SK-N-SH (cell line): ENCODE measurements around the gene GMFB. TPM values are rescaled to one million over a fixed set of nuclear protein-coding genes. Genes with fewer than 3 reads are reported as not detected.

Source experiments
- CTCF ChIA-PET: fragments of 300-600, 350-600 bp; formaldehyde crosslinking; extraction: SDS; loops from one replicate; lab custom pipeline; 2021; lab: Yijun Ruan, JAX
- POLR2A ChIA-PET: fragments of 350-600 bp; sonication (Branson Sonifier 250); formaldehyde crosslinking; extraction: SDS; loops from one replicate; lab custom pipeline; 2020; ENCODE audit warnings: antibody characterized with exemption, inconsistent platforms; lab: Yijun Ruan, JAX
- DNase-seq: peaks from one replicate; pipeline ENCODE4 v3.0.0; 2012
- H2AFZ ChIP-seq: fragments of 200-600 bp; sonication (generic); 2 replicates; pipeline ENCODE4 v1.8.1; 2016; ENCODE audit warnings: antibody characterized with exemption, mild to moderate bottlenecking, low read depth
- H3F3A ChIP-seq: fragments of 200-600 bp; sonication (generic); replicated peaks from 2 replicates; pipeline ENCODE3; 2016; ENCODE audit warnings: antibody characterized with exemption, mild to moderate bottlenecking; ENCODE audit not compliant: insufficient read depth
- H3K27ac ChIP-seq, 2 experiments: fragments of 200-500 bp in 1 of 2; fragments of 200-600 bp in 1 of 2; sonication (Bioruptor generic) in 1 of 2; sonication (generic), shearing (Covaris generic) in 1 of 2; 2 replicates each; pipeline versions ENCODE4 v1.5.1 to v1.6.1; 2014 to 2016; ENCODE audit warnings: low read depth in 2 of 2, inconsistent platforms in 1 of 2, low read length in 1 of 2, mild to moderate bottlenecking in 1 of 2, mixed read lengths in 1 of 2
- H3K27me3 ChIP-seq: fragments of 200-600 bp; sonication (generic), shearing (Covaris generic); 2 replicates; pipeline ENCODE4 v1.6.1; 2016; ENCODE audit warnings: mixed run types; ENCODE audit not compliant: insufficient read depth
- H3K36me3 ChIP-seq, 2 experiments: fragments of 200-500 bp in 1 of 2; fragments of 200-600 bp in 1 of 2; sonication (Bioruptor generic) in 1 of 2; sonication (generic) in 1 of 2; replicated peaks in 1 of 2; 2 replicates each; pipeline versions ENCODE3 to v1.5.1; 2014 to 2016; ENCODE audit warnings: low read length in 1 of 2, mild to moderate bottlenecking in 1 of 2; ENCODE audit not compliant: insufficient read depth in 2 of 2, control insufficient read depth in 1 of 2
- H3K4me1 ChIP-seq, 2 experiments: fragments of 200-500 bp in 1 of 2; fragments of 200-600 bp in 1 of 2; sonication (Bioruptor generic) in 1 of 2; sonication (generic), shearing (Covaris generic) in 1 of 2; 2 replicates each; pipeline versions ENCODE4 v1.5.1 to v1.6.1; 2014 to 2016; ENCODE audit warnings: low read depth in 1 of 2, low read length in 1 of 2, mixed run types in 1 of 2; ENCODE audit not compliant: insufficient read depth in 2 of 2, control insufficient read depth in 1 of 2
- H3K4me2 ChIP-seq: fragments of 200-600 bp; sonication (generic), shearing (Covaris generic); 2 replicates; pipeline ENCODE4 v1.6.1; 2017; ENCODE audit warnings: mixed run types
- H3K4me3 ChIP-seq, 2 experiments: fragments of 200-500 bp in 1 of 2; fragments of 200-600 bp in 1 of 2; sonication (Bioruptor generic) in 1 of 2; sonication (generic), shearing (Covaris generic) in 1 of 2; 2 replicates each; pipeline versions ENCODE4 v1.5.1 to v1.8.1; 2014 to 2016; ENCODE audit warnings: low read depth in 2 of 2, inconsistent platforms in 1 of 2, low read length in 1 of 2, mild to moderate bottlenecking in 1 of 2, mixed read lengths in 1 of 2, moderate library complexity in 1 of 2
- H3K79me2 ChIP-seq: fragments of 200-600 bp; sonication (generic); 2 replicates; pipeline ENCODE4 v1.8.1; 2017; ENCODE audit warnings: mild to moderate bottlenecking; ENCODE audit not compliant: insufficient read depth
- H3K9ac ChIP-seq: fragments of 200-600 bp; sonication (generic); 2 replicates; pipeline ENCODE4 v1.6.1; 2017; ENCODE audit warnings: mixed run types
- H3K9me2 ChIP-seq: fragments of 200-600 bp; sonication (generic); 2 replicates; pipeline ENCODE4 v1.6.1; 2017; ENCODE audit warnings: mixed run types
- H3K9me3 ChIP-seq: fragments of 200-600 bp; sonication (generic); 2 replicates; pipeline ENCODE4 v1.6.1; 2017; ENCODE audit warnings: mixed run types, mild to moderate bottlenecking, moderate library complexity
- H4K20me1 ChIP-seq: fragments of 200-600 bp; sonication (generic); 2 replicates; pipeline ENCODE4 v1.6.1; 2017; ENCODE audit warnings: mild to moderate bottlenecking, mixed run types; ENCODE audit not compliant: insufficient read depth
- ELF1 ChIP-seq: IDR thresholded peaks from 2 replicates; pipeline ENCODE4 v1.4.0; 2012
- EP300 ChIP-seq, 2 experiments: IDR thresholded peaks; 2 replicates each; pipeline versions ENCODE4 v1.4.0 to v1.6.1; 2012; ENCODE audit warnings: borderline replicate concordance in 1 of 2, low read depth in 1 of 2, low read length in 1 of 2
- EZH2phosphoT487 ChIP-seq: fragments of 200-600 bp; sonication (generic); IDR thresholded peaks from 2 replicates; pipeline ENCODE4 v1.6.1; 2017; ENCODE audit warnings: low read depth, mixed run types, mild to moderate bottlenecking, antibody characterized with exemption, moderate library complexity, borderline replicate concordance
- FOSL2 ChIP-seq: IDR thresholded peaks from 2 replicates; pipeline ENCODE4 v1.4.0; 2012; ENCODE audit warnings: low read depth, mild to moderate bottlenecking, moderate library complexity, borderline replicate concordance
- FOXJ3 ChIP-seq: sonication (generic); formaldehyde crosslinking; IDR thresholded peaks from 2 replicates; pipeline ENCODE4 v1.5.1; 2020; ENCODE audit warnings: mild to moderate bottlenecking, missing genetic modification reagents
- FOXM1 ChIP-seq: IDR thresholded peaks from 2 replicates; pipeline ENCODE4 v1.4.0; 2012; ENCODE audit warnings: low read depth, mild to moderate bottlenecking
- GATA2 ChIP-seq: sonication (generic); formaldehyde crosslinking; IDR thresholded peaks from 2 replicates; pipeline ENCODE4 v1.5.0; 2020; ENCODE audit warnings: mild to moderate bottlenecking, missing genetic modification reagents
- JUND ChIP-seq: IDR thresholded peaks from 2 replicates; pipeline ENCODE4 v1.4.0; 2012
- MXI1 ChIP-seq: IDR thresholded peaks from 2 replicates; pipeline ENCODE4 v1.6.1; 2012; ENCODE audit warnings: mild to moderate bottlenecking, low read depth, low read length, improper control_type of control experiment
- RAD21 ChIP-seq: IDR thresholded peaks from 2 replicates; pipeline ENCODE4 v1.6.1; 2012; ENCODE audit warnings: mild to moderate bottlenecking, low read length
- RCOR1 ChIP-seq: fragments of 150-350 bp; IDR thresholded peaks from 2 replicates; pipeline ENCODE4 v1.6.1; 2017; ENCODE audit warnings: antibody characterized with exemption, low read length
- SMC3 ChIP-seq: IDR thresholded peaks from 2 replicates; pipeline ENCODE4 v1.6.1; 2012; ENCODE audit warnings: low read depth, low read length, improper control_type of control experiment
- TAF1 ChIP-seq: IDR thresholded peaks from 2 replicates; pipeline ENCODE4 v1.6.1; 2012; ENCODE audit warnings: low read depth, mild to moderate bottlenecking, low read length, moderate library complexity, borderline replicate concordance
- YY1 ChIP-seq: IDR thresholded peaks from 2 replicates; pipeline ENCODE4 v1.4.0; 2012; ENCODE audit warnings: low read depth, mild to moderate bottlenecking
- WGBS: methylation state at CpG from one replicate; pipeline ENCODE4 v1.1.6; 2017; ENCODE audit warnings: low lambda C conversion rate; 5-methylcytosine and 5-hydroxymethylcytosine counted together
- polyA plus RNA-seq, 3 experiments: library from polyadenylated mRNA; depleted of rRNA; stranded (reverse); fragments of >200 nt; gene quantifications; 2 replicates each; pipeline ENCODE4 v1.2.3, GENCODE V29; 2012
- TF ChIP-seq, protein P1 (sequence below): IDR thresholded peaks from 2 replicates; pipeline ENCODE4; 2012
- TF ChIP-seq, protein P2 (sequence below): fragments of 200-600 bp; sonication (generic); IDR thresholded peaks from 2 replicates; pipeline ENCODE4 v1.6.1; 2017; ENCODE audit warnings: antibody characterized with exemption, mild to moderate bottlenecking, moderate library complexity
- TF ChIP-seq, protein P3 (sequence below): fragments of 150-350 bp; IDR thresholded peaks from 2 replicates; pipeline ENCODE4 v1.6.1; 2017; ENCODE audit warnings: antibody characterized with exemption, low read length, low read depth, borderline replicate concordance
- TF ChIP-seq, protein P4 (sequence below): IDR thresholded peaks from 2 replicates; pipeline ENCODE4 v1.6.1; 2012; ENCODE audit warnings: mild to moderate bottlenecking, low read depth, low read length, moderate library complexity
- TF ChIP-seq, protein P5 (sequence below): IDR thresholded peaks from 2 replicates; pipeline ENCODE4 v1.4.0; 2012; ENCODE audit warnings: low read depth, borderline replicate concordance

GMFB gene
- polyA plus RNA-seq, 1 of the 3 experiments (the other 2 are of a cell fraction) = 9.4 TPM

DNA sequence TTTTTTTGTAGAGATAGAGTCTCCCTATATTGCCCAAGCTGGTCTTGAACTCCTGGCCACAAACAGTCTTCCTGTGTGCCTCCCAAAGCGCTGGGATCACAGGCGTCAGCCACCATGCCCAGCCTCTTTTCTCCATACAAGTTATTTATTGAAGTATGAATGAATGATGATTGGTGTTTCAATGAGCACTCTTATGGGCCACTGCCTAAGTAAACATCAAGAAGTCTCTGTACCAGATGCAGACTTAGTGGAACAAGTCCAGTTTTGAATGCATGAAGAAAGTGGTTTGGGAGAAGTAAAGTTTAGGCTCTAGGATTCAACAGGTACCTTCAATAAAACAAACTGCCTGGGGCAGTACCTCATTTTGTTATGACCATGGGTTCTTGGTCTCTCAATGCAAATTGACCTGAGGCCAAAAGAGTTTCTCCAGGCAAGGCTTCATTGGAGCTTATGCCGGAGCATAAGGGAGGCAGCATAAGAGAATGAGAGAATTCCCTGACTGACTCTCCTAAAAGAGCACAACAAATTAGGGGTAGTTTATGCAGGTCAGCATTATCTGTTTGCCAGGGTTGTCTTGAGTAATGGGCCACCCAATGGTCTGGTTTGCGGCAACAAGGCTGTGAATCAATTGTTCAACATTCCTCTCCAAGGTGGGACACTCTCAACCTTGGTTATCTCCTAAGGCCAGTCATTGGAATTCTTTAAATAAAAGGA, 1.1 kb upstream of the GMFB start:
- no peaks in the 10 kb centered on the region for H3K27me3 ChIP-seq
- no peak for DNase-seq
- H3K9me2 ChIP-seq = no peaks in the 10 kb centered on the region
- peak overlapping the region in 1 of 2 experiments; percentile 95; a peak in 2 of 4 replicates for H3K27ac ChIP-seq
- no peak for TF ChIP-seq RCOR1
- no peak for TF ChIP-seq EP300 (IDR thresholded peaks at IDR 0.05; ENCODE audit: borderline replicate concordance in 1 of 2, low read depth in 1 of 2, low read length in 1 of 2)
- TF ChIP-seq TAF1 = no peak
- no peak for TF ChIP-seq YY1
- no peak for TF ChIP-seq FOSL2
- no peak for TF ChIP-seq FOXM1
- no peak for TF ChIP-seq JUND
- TF ChIP-seq, protein P1, sequence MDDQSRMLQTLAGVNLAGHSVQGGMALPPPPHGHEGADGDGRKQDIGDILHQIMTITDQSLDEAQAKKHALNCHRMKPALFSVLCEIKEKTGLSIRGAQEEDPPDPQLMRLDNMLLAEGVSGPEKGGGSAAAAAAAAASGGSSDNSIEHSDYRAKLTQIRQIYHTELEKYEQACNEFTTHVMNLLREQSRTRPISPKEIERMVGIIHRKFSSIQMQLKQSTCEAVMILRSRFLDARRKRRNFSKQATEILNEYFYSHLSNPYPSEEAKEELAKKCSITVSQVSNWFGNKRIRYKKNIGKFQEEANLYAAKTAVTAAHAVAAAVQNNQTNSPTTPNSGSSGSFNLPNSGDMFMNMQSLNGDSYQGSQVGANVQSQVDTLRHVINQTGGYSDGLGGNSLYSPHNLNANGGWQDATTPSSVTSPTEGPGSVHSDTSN = no peak
- TF ChIP-seq, protein P2, sequence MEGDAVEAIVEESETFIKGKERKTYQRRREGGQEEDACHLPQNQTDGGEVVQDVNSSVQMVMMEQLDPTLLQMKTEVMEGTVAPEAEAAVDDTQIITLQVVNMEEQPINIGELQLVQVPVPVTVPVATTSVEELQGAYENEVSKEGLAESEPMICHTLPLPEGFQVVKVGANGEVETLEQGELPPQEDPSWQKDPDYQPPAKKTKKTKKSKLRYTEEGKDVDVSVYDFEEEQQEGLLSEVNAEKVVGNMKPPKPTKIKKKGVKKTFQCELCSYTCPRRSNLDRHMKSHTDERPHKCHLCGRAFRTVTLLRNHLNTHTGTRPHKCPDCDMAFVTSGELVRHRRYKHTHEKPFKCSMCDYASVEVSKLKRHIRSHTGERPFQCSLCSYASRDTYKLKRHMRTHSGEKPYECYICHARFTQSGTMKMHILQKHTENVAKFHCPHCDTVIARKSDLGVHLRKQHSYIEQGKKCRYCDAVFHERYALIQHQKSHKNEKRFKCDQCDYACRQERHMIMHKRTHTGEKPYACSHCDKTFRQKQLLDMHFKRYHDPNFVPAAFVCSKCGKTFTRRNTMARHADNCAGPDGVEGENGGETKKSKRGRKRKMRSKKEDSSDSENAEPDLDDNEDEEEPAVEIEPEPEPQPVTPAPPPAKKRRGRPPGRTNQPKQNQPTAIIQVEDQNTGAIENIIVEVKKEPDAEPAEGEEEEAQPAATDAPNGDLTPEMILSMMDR = no peak
- TF ChIP-seq RAD21 = no peak
- ChIA-PET CTCF (interaction anchor here (0.6 to 2.6 kb wide), 3 partner anchors 9 to 254 kb away, joined by 3 to 7 read pairs (median 4); no protein-coding TSS in a partner anchor), POLR2A (no interaction called here)
- H3K4me3 ChIP-seq = peak overlapping the region in 1 of 2 experiments; percentile 93; a peak in 1 of 4 replicates
- peaks cover 5 to 15% of the 10 kb centered on the region in 2 experiments; a peak in 3 of 4 replicates for H3K4me1 ChIP-seq
- peaks cover 7% of the 10 kb centered on the region; the same call in 1 of the 2 replicates for H4K20me1 ChIP-seq
- H2AFZ ChIP-seq = peak overlapping the region; percentile 100
- peaks cover 0 to 8% of the 10 kb centered on the region in 2 experiments for H3K36me3 ChIP-seq
- peak overlapping the region; percentile 96 for H3K4me2 ChIP-seq
- no peaks in the 10 kb centered on the region for H3K9me3 ChIP-seq
- H3K9ac ChIP-seq = peak overlapping the region; percentile 97; the same call in 1 of the 2 replicates
- WGBS = 99% methylated on average over 4 of the region's 4 CpGs
- peaks cover 15% of the 10 kb centered on the region for H3F3A ChIP-seq
- peaks cover 38% of the 10 kb centered on the region for H3K79me2 ChIP-seq

DNA sequence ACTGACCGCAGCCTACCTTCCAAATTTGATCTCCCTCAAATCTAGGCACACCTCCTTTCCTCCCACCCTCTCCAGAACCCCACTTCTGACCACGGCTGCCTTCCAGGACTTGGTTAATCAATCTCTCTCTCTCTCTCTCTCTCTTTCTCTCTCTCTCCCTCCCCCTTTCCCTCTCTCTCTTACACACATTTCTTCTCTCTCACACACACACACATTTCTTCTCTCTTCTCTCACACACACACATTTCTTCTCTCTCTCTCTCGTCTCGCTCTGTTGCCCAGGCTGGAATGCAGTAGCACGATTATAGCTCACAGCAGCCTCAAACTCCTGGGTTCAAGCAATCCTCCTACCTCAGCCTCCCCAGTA, 521 bp upstream of the GMFB start:
- POLR2A ChIA-PET = no interaction called here
- WGBS = 35% methylated on average over 5 of the region's 5 CpGs
- H3K36me3 ChIP-seq = peaks cover 0 to 8% of the 10 kb centered on the region in 2 experiments
- no peaks in the 10 kb centered on the region for H3K9me2 ChIP-seq
- H3K79me2 ChIP-seq = peaks cover 44% of the 10 kb centered on the region
- peak overlapping the region; percentile 97 for H3K9ac ChIP-seq
- no peak for DNase-seq
- CTCF ChIA-PET = interaction anchor here (0.6 to 2.6 kb wide), 4 partner anchors 9 to 255 kb away, joined by 3 to 7 read pairs (median 4); no protein-coding TSS in a partner anchor
- peak overlapping the region; percentile 96 for H3K4me2 ChIP-seq
- H2AFZ ChIP-seq = peak overlapping the region; percentile 100
- H3K27me3 ChIP-seq = no peaks in the 10 kb centered on the region
- peak overlapping the region; percentile 45 to 95 for H3K27ac ChIP-seq
- H3F3A ChIP-seq = peaks cover 15% of the 10 kb centered on the region
- H4K20me1 ChIP-seq = peaks cover 13% of the 10 kb centered on the region; the same call in 1 of the 2 replicates
- H3K4me1 ChIP-seq = peaks cover 5 to 15% of the 10 kb centered on the region in 2 experiments; a peak in 3 of 4 replicates
- H3K4me3 ChIP-seq = peak overlapping the region; percentile 86 to 93
- H3K9me3 ChIP-seq = no peaks in the 10 kb centered on the region
- TF ChIP-seq MXI1 = no peak
- TF ChIP-seq JUND = no peak
- TF ChIP-seq, protein P3, sequence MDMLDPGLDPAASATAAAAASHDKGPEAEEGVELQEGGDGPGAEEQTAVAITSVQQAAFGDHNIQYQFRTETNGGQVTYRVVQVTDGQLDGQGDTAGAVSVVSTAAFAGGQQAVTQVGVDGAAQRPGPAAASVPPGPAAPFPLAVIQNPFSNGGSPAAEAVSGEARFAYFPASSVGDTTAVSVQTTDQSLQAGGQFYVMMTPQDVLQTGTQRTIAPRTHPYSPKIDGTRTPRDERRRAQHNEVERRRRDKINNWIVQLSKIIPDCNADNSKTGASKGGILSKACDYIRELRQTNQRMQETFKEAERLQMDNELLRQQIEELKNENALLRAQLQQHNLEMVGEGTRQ = no peak
- no peak for TF ChIP-seq ELF1
- TF ChIP-seq GATA2 = no peak
- no peak for TF ChIP-seq FOXJ3 (CRISPR knock-in tag)
- TF ChIP-seq, protein P4, sequence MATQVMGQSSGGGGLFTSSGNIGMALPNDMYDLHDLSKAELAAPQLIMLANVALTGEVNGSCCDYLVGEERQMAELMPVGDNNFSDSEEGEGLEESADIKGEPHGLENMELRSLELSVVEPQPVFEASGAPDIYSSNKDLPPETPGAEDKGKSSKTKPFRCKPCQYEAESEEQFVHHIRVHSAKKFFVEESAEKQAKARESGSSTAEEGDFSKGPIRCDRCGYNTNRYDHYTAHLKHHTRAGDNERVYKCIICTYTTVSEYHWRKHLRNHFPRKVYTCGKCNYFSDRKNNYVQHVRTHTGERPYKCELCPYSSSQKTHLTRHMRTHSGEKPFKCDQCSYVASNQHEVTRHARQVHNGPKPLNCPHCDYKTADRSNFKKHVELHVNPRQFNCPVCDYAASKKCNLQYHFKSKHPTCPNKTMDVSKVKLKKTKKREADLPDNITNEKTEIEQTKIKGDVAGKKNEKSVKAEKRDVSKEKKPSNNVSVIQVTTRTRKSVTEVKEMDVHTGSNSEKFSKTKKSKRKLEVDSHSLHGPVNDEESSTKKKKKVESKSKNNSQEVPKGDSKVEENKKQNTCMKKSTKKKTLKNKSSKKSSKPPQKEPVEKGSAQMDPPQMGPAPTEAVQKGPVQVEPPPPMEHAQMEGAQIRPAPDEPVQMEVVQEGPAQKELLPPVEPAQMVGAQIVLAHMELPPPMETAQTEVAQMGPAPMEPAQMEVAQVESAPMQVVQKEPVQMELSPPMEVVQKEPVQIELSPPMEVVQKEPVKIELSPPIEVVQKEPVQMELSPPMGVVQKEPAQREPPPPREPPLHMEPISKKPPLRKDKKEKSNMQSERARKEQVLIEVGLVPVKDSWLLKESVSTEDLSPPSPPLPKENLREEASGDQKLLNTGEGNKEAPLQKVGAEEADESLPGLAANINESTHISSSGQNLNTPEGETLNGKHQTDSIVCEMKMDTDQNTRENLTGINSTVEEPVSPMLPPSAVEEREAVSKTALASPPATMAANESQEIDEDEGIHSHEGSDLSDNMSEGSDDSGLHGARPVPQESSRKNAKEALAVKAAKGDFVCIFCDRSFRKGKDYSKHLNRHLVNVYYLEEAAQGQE = no peak
- TF ChIP-seq, protein P5, sequence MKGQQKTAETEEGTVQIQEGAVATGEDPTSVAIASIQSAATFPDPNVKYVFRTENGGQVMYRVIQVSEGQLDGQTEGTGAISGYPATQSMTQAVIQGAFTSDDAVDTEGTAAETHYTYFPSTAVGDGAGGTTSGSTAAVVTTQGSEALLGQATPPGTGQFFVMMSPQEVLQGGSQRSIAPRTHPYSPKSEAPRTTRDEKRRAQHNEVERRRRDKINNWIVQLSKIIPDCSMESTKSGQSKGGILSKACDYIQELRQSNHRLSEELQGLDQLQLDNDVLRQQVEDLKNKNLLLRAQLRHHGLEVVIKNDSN = no peak
- TF ChIP-seq SMC3 = no peak
- TF ChIP-seq EZH2phosphoT487 = no peak
